H1 (cell line): Measurements from ENCODE around the gene CHEK2. TPM values are rescaled to one million over a fixed set of nuclear protein-coding genes. Genes with fewer than 3 reads are reported as not detected.
"Not testable (repeated sequence)": the region's sequence is repeated elsewhere in the genome, so short reads cannot be mapped to it uniquely, and the experiment has no call there.

ENCODE experiments used
- CTCF ChIA-PET: fragments of 300-600 bp; sonication (Branson Sonifier 250); formaldehyde crosslinking; loops from one replicate; lab custom pipeline; 2021; ENCODE audit not compliant: partially characterized antibody; lab: Charles Lee
- POLR2A ChIA-PET: fragments of 300-600 bp; sonication (Branson Sonifier 250); formaldehyde crosslinking; loops from one replicate; lab custom pipeline; 2021; ENCODE audit warnings: inconsistent platforms; ENCODE audit not compliant: partially characterized antibody; lab: Charles Lee
- DNase-seq, 2 experiments: peaks; one replicate each; pipeline versions ENCODE4 v3.0.0 to v3.0.0-alpha.2; 2010 to 2022; ENCODE audit warnings: low spot score in 2 of 2, low read depth in 1 of 2, mixed read lengths in 1 of 2
- FAIRE-seq: peaks from 2 replicates; lab custom pipeline; 2011; peaks lifted over from hg19 to GRCh38; lab: Jason Lieb, UNC
- H2AFZ ChIP-seq: 2 replicates; pipeline ENCODE4 v1.8.1; 2012; ENCODE audit warnings: low read length, inconsistent platforms
- H2AK5ac ChIP-seq: 2 replicates; pipeline ENCODE4 v1.6.1; 2013; ENCODE audit warnings: low read depth, low read length
- H2BK120ac ChIP-seq: replicated peaks from 2 replicates; pipeline ENCODE3; 2013; ENCODE audit warnings: low read depth, low read length, inconsistent platforms
- H2BK12ac ChIP-seq: 2 replicates; pipeline ENCODE4 v1.6.1; 2013; ENCODE audit warnings: low read depth, low read length
- H2BK15ac ChIP-seq: 2 replicates; pipeline ENCODE4 v1.6.1; 2013; ENCODE audit warnings: low read length
- H2BK20ac ChIP-seq: 2 replicates; pipeline ENCODE4 v1.6.1; 2013; ENCODE audit warnings: low read length
- H2BK5ac ChIP-seq: 2 replicates; pipeline ENCODE4 v1.6.1; 2013; ENCODE audit warnings: low read depth, low read length
- H3K14ac ChIP-seq: 2 replicates; pipeline ENCODE4 v1.6.1; 2013; ENCODE audit warnings: inconsistent platforms; ENCODE audit not compliant: insufficient read length
- H3K18ac ChIP-seq: 2 replicates; pipeline ENCODE4 v1.6.1; 2013; ENCODE audit warnings: low read length; ENCODE audit errors: extremely low read depth
- H3K23ac ChIP-seq: 2 replicates; pipeline ENCODE4 v1.6.1; 2013; ENCODE audit warnings: inconsistent platforms; ENCODE audit not compliant: insufficient read length
- H3K23me2 ChIP-seq: 2 replicates; pipeline ENCODE4 v1.6.1; 2013; ENCODE audit warnings: low read depth, low read length
- H3K27ac ChIP-seq: 2 replicates; pipeline ENCODE4 v1.6.1; 2011; ENCODE audit warnings: low read depth, low read length, inconsistent platforms
- H3K27me3 ChIP-seq, 4 experiments: replicated peaks in 1 of 4; 1 replicate in 1 of 4; 2 replicates in 3 of 4; pipeline versions ENCODE4 v1.6.1 to v1.8.1; 2011 to 2013; ENCODE audit warnings: low read length in 3 of 4, mild to moderate bottlenecking in 3 of 4, inconsistent platforms in 2 of 4, mixed read lengths in 2 of 4, moderate library complexity in 1 of 4; ENCODE audit not compliant: control insufficient read depth in 3 of 4, insufficient read depth in 3 of 4; ENCODE audit errors: extremely low read depth in 1 of 4
- H3K36me3 ChIP-seq, 4 experiments: 2 replicates each; pipeline versions ENCODE4 v1.6.1 to v1.8.1; 2011 to 2013; ENCODE audit warnings: mild to moderate bottlenecking in 4 of 4, low read length in 3 of 4, moderate library complexity in 2 of 4, control low read depth in 1 of 4, inconsistent platforms in 1 of 4; ENCODE audit not compliant: insufficient read depth in 4 of 4, control insufficient read depth in 2 of 4
- H3K4ac ChIP-seq: replicated peaks from 2 replicates; pipeline ENCODE3; 2013; ENCODE audit warnings: low read length, low read depth, mixed read lengths, inconsistent platforms; ENCODE audit not compliant: insufficient read length
- H3K4me1 ChIP-seq, 4 experiments: replicated peaks in 1 of 4; 1 replicate in 1 of 4; 2 replicates in 3 of 4; pipeline versions ENCODE4 v1.6.1 to v1.8.1; 2011 to 2013; ENCODE audit warnings: low read length in 3 of 4, inconsistent platforms in 2 of 4, mixed read lengths in 1 of 4; ENCODE audit not compliant: insufficient read depth in 4 of 4, control insufficient read depth in 3 of 4
- H3K4me2 ChIP-seq, 2 experiments: 2 replicates each; pipeline versions ENCODE4 v1.6.1 to v1.8.1; 2011 to 2013; ENCODE audit warnings: low read depth in 2 of 2, low read length in 2 of 2, control low read depth in 1 of 2, inconsistent platforms in 1 of 2, mild to moderate bottlenecking in 1 of 2; ENCODE audit not compliant: insufficient read depth in 1 of 2
- H3K4me3 ChIP-seq, 4 experiments: fragments of 200-600, 300-600 bp in 1 of 4; sonication (generic), shearing (Covaris generic), sonication (Bioruptor Twin) in 1 of 4; 2 replicates each; pipeline versions ENCODE4 v1.5.1 to v1.8.1; 2011 to 2016; ENCODE audit warnings: low read length in 4 of 4, low read depth in 3 of 4, control low read depth in 2 of 4, inconsistent platforms in 2 of 4, mild to moderate bottlenecking in 2 of 4, mixed read lengths in 1 of 4, moderate library complexity in 1 of 4; ENCODE audit not compliant: insufficient read depth in 2 of 4; ENCODE audit errors: extremely low read depth in 1 of 4
- H3K56ac ChIP-seq: replicated peaks from 2 replicates; pipeline ENCODE3; 2013; ENCODE audit warnings: low read depth, mild to moderate bottlenecking, mixed read lengths, low read length, inconsistent platforms; ENCODE audit not compliant: insufficient read length
- H3K79me1 ChIP-seq: 2 replicates; pipeline ENCODE4 v1.6.1; 2013; ENCODE audit warnings: low read depth, low read length, control low read depth
- H3K79me2 ChIP-seq, 2 experiments: 2 replicates each; pipeline versions ENCODE4 v1.6.1 to v1.8.1; 2012 to 2013; ENCODE audit warnings: low read length in 2 of 2, mild to moderate bottlenecking in 2 of 2, inconsistent platforms in 1 of 2; ENCODE audit not compliant: insufficient read depth in 2 of 2, control insufficient read depth in 1 of 2
- H3K9ac ChIP-seq, 4 experiments: replicated peaks in 1 of 4; 1 replicate in 1 of 4; 2 replicates in 3 of 4; pipeline versions ENCODE4 v1.6.1 to v1.8.1; 2011 to 2013; ENCODE audit warnings: low read depth in 3 of 4, low read length in 3 of 4, control low read depth in 2 of 4, mild to moderate bottlenecking in 2 of 4, moderate library complexity in 2 of 4, inconsistent platforms in 1 of 4; ENCODE audit errors: extremely low read depth in 1 of 4
- H3K9me3 ChIP-seq, 2 experiments: 2 replicates each; pipeline versions ENCODE4 v1.6.1 to v1.8.1; 2012 to 2013; ENCODE audit warnings: mild to moderate bottlenecking in 2 of 2, moderate library complexity in 2 of 2, control low read depth in 1 of 2, inconsistent platforms in 1 of 2, low read depth in 1 of 2, low read length in 1 of 2, mixed read lengths in 1 of 2; ENCODE audit not compliant: insufficient read depth in 2 of 2
- H4K20me1 ChIP-seq, 2 experiments: replicated peaks in 1 of 2; 2 replicates each; pipeline versions ENCODE3 to v1.8.1; 2011 to 2013; ENCODE audit warnings: inconsistent platforms in 2 of 2, low read length in 2 of 2, mild to moderate bottlenecking in 1 of 2; ENCODE audit not compliant: insufficient read depth in 2 of 2, control insufficient read depth in 1 of 2
- H4K5ac ChIP-seq: 2 replicates; pipeline ENCODE4 v1.6.1; 2013; ENCODE audit warnings: low read length, low read depth, mixed read lengths, inconsistent platforms; ENCODE audit not compliant: insufficient read length
- H4K8ac ChIP-seq: 2 replicates; pipeline ENCODE4 v1.8.0; 2013; ENCODE audit warnings: mild to moderate bottlenecking, moderate library complexity, low read length, inconsistent platforms; ENCODE audit not compliant: insufficient read depth; ENCODE audit errors: extremely low read depth
- H4K91ac ChIP-seq: replicated peaks from 2 replicates; pipeline ENCODE3; 2013; ENCODE audit warnings: low read length, mixed read lengths, inconsistent platforms; ENCODE audit not compliant: insufficient read length
- WGBS, 2 experiments: shearing (Covaris generic) in 1 of 2; methylation state at CpG; one replicate each; pipeline versions ENCODE4 v1.1.6 to v1.1.7; 2013 to 2015; ENCODE audit warnings: low lambda C conversion rate in 2 of 2, mixed read lengths in 2 of 2, inconsistent platforms in 1 of 2, low coverage in 1 of 2, missing lambda C conversion rate in 1 of 2; ENCODE audit not compliant: insufficient replicate concordance in 2 of 2, insufficient coverage in 1 of 2, insufficient read length in 1 of 2; ENCODE audit errors: extremely low coverage in 1 of 2, missing lambda C conversion rate in 1 of 2; 5-methylcytosine and 5-hydroxymethylcytosine counted together
- polyA plus RNA-seq, 7 experiments: library from polyadenylated mRNA; depleted of rRNA in 3 of 7; stranded (reverse) in 5 of 7; unstranded in 2 of 7; fragments of >200 nt in 5 of 7; fragments of 200-250 nt in 2 of 7; gene quantifications; 1 replicate in 5 of 7; 2 replicates in 1 of 7; 4 replicates in 1 of 7; pipeline versions ENCODE4 v1.2.1 to v1.2.3, GENCODE V29; 2011 to 2013; ENCODE audit warnings: missing spikeins in 2 of 7, mixed read lengths in 2 of 7
- total RNA-seq: library from RNA; stranded (reverse); fragmentation: NEBNext Ultra II Directional; extraction: Animal tissue kit (Norgen Biotek cat#: 25700); gene quantifications from 2 replicates; pipeline ENCODE4 v1.2.1, GENCODE V29; 2021

The CHEK2 gene
- total and polyA plus RNA-seq, 2 of the 8 experiments (the other 6 are each of a cell fraction or from before 2014, with no cell fraction given) = 74.9 to 89.5 TPM

GRCh38 chr22:28738876-28739275 is 2.7 kb downstream of the CHEK2 start:
- not testable (repeated sequence) for H3K4ac ChIP-seq, H3K79me1 ChIP-seq, H3K23ac ChIP-seq, H2BK15ac ChIP-seq, H4K20me1 ChIP-seq, H4K91ac ChIP-seq, H3K4me2 ChIP-seq, H4K8ac ChIP-seq, H2BK120ac ChIP-seq, H3K14ac ChIP-seq, H2BK20ac ChIP-seq, DNase-seq, H3K9me3 ChIP-seq, H2AK5ac ChIP-seq, H2BK12ac ChIP-seq, FAIRE-seq, H3K27ac ChIP-seq, H3K36me3 ChIP-seq, H3K9ac ChIP-seq, H3K4me3 ChIP-seq, H3K18ac ChIP-seq, H4K5ac ChIP-seq, H3K27me3 ChIP-seq, H2BK5ac ChIP-seq, H2AFZ ChIP-seq, H3K23me2 ChIP-seq, H3K56ac ChIP-seq
- H3K79me2 ChIP-seq = peaks cover 0 to 83% of the 10 kb centered on the region in 2 experiments; a peak in 3 of 4 replicates
- H3K4me1 ChIP-seq = peaks cover 9 to 16% (median 10%) of the 10 kb centered on the region in 4 experiments; a peak in 6 of 7 replicates
- whole genome bisulfite sequencing, 2 experiments = 96% methylated on average over 8 of the region's 8 CpGs; no CpG with 5 or more reads in 1 of the 2 experiments
- CTCF ChIA-PET = interaction anchor here (0.7 to 1.2 kb wide), 2 partner anchors 34 to 93 kb away, joined by 3 read pairs; partner anchors contain the start of gene CCDC117
- POLR2A ChIA-PET = interaction anchor here (0.6 to 2.2 kb wide), 4 partner anchors 9 to 139 kb away, joined by 3 to 5 read pairs (median 4); partner anchors contain the start of gene CCDC117
